Uterine smooth muscle cell (primary cell): ENCODE results near the gene LYRM4. TPM values are rescaled to one million over a fixed set of nuclear protein-coding genes. Genes with fewer than 3 reads are reported as not detected.

Experiments
- total RNA-seq: library from RNA; depleted of rRNA; stranded (reverse); fragments of >200 nt; gene quantifications from 2 replicates; pipeline ENCODE4 v1.2.3, GENCODE V29; 2014

Gene LYRM4
- total RNA-seq, result 14.4 and 21.0 TPM in 2 replicates

DNA sequence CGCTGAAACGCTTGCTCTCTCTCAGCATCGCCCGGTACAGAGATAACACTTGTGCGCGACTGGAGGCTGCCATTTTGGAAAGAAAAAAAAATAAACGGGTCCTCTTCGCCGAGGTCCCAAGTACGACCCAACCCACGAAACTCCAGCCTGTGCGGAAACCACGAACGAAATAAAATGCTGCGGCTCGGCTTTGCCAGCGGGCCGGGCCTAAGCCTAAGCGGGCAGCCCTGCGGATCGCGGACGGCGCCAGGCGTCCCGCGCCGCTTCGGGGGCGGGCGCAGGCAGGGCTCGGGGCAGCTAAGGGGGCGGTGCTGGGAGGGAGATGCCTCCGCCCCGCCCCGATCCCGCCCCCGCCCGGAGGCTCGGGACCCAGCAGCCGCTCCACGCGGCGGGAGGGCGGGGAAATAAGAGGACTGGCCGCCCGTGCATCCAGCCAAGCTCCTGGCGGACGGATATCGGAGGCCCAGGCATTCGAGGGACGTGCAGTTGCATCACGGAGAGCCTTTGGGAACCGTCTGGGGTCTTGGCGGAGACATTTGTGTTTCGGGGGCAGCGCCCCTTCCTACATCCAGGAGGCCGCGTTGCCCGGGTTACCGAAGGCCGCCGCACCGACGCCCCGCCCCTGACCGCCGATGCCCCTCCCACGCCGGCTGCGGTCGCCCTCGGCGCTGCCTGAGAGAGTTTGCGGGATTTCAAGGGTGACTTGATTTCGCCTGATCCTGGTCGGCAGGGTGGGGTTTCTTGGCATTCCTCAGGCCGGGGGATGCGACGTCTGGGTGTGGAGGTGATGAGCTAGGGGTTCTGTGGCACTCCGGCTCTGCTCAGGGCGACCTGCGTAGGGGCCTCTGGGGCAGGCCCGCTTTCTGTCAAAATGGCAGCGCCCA lies at the start of gene LYRM4, which contains the start of gene FARS2:
Gene LYRM4, minus strand, starts transcription at position 290 of the 884 bp plus-strand sequence. Its CDS starts 217 bp downstream, at position 73.
Gene FARS2, plus strand, starts transcription at position 853 of the 884 bp plus-strand sequence.

DNA sequence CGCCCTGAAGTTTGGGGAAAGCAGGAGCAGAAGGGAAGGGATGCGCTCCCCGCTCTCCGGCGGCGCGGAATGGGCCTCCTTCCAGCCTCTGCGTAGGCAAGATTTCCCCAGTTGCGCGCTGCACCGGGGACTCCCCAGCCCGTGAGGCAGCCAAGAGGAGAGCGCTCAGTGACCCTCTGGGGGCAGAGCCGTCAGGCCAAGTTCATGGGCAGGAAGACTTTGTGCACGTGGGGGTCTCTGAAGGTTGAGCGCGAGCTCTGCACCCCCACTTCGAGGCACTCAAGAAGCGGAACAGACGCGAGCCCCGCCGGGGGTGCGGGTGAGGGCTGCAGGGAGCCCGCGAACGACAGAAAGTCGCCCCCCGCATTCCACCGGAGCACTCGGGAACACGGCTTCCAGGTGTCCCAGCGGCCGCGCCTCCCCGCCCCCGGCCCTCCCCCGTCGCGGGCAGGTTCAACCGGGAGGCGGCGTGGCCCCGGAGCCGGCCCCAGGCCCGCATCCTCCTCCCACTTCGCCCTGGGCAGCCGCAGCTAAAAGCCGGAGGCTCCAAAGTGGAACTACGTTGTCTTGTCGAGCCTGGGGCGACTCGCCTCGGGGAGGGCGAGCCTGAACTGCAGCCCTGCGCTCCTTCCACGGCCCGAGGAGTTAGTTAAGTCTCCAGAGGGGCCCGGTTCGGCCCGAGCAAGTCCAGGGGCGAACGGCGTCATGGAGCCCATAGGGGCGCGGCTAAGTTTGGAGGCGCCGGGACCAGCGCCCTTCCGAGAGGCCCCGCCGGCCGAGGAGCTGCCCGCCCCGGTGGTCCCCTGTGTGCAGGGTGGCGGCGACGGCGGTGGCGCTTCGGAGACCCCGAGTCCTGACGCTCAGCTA lies 175.7 kb downstream of the LYRM4 start, which contains the start of gene PPP1R3G:
Gene PPP1R3G, plus strand, starts transcription at position 561 of the 867 bp plus-strand sequence. Its CDS starts 145 bp downstream, at position 706.

Other genes starting within 250 kb of the LYRM4 start
- gene PPP1R3G, start 175.6 kb downstream of the LYRM4 start, total RNA-seq, result 2.8 and 2.9 TPM in 2 replicates
- gene FARS2, start 563 bp upstream of the LYRM4 start, total RNA-seq, result 27.5 and 38.1 TPM in 2 replicates